ENCODE data around the gene WDR27.

- no peak for TF ChIP-seq CTCF (IDR thresholded peaks at IDR 0.05)
- no peak for TF ChIP-seq POLR2A (IDR thresholded peaks at IDR 0.05)
Measured at GRCh38 chr6:169618526-169619490, 83.0 kb downstream of the WDR27 start.

Data from esophagus squamous epithelium (tissue), 4 donors.